GM18868 (cell line): ENCODE data around the gene TMEM253.
A peak's percentile ranks its signal among the peaks of the same experiment; 100 is the strongest.

Source experiments
- ATAC-seq: cut with Tn5 transposase; IDR thresholded peaks from one replicate; pipeline ENCODE4 v1.9.1; 2021; ENCODE audit warnings: mild to moderate bottlenecking, moderate library complexity; ENCODE audit not compliant: unreplicated experiment

The TMEM253 gene

DNA sequence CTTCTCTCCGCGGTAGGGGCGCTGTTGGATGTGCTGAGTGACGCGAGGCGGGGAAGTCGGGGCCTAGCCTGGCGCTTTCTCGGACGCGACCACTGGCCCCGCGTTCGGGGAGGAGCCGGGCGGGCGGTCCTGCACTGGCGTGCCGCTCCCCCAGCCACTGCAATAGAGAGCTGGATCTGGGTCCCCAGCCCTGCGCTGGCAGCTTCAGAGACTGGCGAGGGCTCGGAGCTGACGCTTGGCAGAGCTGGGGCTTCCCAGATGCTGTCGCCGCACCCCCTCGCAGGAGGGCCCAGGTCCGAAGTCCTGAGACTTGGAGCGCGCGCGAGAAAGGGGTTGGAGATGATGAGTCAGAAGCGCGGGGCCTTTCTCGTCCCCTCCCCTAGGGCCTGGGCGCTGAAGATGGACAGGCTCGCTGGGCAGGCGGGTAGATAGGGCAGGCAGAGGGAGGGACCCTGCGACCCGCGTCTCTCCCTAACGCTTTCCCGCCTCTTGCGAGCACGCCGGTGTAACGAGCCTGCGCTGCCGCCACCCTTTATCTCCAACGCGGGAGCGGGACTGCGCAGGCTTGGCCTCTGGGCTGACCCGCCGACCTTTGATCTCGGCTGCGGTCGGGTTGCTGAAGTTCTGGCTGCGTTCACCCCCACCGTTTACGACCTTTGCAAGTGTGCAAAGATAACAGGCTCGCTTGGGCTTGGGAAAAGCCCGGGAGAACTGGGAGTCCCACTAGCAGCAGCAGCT lies 3.0 kb downstream of the TMEM253 start:
- peak; percentile 88 for ATAC-seq

DNA sequence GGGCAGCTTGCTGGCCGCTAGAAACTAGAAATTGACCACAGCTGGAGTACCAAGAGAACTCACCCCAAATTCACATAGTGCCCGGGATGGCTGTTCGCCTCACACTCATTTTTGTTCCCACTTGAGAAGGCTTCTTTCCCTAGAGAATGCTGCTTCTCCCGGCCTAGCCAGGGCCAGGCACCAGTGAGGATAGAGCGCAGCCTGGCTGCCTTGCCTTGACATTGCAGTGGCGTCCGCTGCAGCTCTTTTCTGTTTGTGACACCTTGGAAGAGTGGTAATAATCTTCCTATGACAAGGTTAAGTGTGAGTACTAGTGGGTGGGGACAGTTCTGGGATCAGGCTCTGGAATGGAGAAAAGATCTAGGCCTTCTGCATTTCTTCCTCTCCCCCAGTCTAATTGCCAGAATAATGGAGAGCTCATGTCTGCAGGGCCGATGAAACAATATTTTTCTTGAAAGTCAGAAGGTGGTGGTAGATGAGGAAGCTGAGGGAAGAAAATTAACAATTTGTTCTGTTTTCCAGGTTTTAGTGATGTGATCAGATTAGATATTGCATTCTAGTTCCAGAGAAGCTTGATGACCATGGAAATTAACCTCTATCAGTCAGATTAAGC lies 3.7 kb downstream of the TMEM253 start:
- peak; percentile 38 for ATAC-seq

DNA sequence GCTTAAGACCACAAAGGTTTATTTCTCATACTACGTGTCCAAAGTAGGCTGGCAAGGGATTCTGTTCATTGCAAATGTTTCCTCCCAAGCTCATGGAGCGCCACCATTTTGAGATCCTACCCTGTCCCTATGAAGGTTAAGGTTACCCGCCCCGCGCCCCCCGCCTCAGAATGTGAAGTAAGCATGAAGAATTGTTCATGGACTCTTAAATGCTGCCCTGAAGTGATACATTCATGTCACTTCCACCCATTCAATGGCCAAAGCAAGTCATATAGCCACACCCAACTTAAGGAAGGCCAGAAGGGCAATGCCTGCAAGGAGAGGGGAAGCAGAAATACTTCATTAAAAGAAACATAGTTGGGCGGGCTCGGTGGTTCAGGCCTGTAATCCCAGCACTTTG lies 4.2 kb downstream of the TMEM253 start:
- ATAC-seq = no peak

GRCh38 chr14:21106176-21106497 lies 5.3 kb downstream of the TMEM253 start:
- ATAC-seq = no peak

- ATAC-seq = peak; percentile 14
These were observed 5.8 kb downstream of the TMEM253 start for GRCh38 chr14:21106498-21107282.

DNA sequence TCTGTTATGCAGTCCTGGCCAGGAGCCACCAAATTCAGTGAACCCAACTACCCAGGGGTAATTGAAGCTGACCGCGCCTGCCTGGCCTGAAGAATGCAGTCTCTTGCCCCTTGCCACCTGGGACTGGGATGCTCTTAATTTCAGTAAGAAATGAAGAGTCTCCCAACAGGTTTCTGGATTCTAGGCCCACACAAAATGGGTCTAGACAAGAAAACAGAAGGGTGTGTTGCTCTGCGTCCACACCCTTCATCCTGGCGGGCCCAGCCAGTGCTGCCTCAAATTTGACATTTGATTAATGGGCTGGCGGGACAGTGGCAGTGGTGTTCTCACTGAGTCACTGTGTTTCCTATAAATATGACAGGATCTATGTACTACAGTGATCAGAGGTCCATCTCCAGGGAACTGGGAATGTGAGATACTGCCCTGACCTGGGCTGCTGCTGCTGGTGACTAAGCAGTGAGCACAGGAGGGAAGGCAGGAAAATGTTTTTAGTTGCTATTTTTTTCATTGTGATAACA lies 6.5 kb downstream of the TMEM253 start:
- ATAC-seq = no peak

GRCh38 chr14:21108791-21109190 lies 7.9 kb downstream of the TMEM253 start:
- ATAC-seq = no peak

- ATAC-seq = peak; percentile 81
These were observed 8.7 kb downstream of the TMEM253 start for GRCh38 chr14:21109377-21110138.

DNA sequence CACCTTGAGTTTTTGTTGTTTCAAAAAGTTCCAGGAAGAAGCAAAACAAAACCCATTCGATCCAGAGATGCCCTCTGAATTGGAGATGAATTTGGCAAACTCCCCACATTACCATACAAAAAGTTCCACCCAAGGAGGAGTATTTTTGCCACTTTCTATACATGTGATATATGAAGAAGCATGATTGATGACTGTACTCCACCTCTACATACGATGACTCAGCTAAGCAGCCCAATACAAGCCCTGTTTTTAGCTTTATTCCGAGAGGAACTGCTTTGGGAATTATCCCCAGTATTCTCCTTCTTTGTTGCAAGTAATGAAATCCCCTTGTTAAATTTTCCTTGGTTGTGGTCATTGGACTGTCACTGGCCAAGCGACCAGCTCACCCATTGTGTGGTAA lies 11.4 kb downstream of the TMEM253 start:
- no peak for ATAC-seq

- no peak for ATAC-seq
These were observed 12.5 kb downstream of the TMEM253 start for GRCh38 chr14:21113369-21113768.

DNA sequence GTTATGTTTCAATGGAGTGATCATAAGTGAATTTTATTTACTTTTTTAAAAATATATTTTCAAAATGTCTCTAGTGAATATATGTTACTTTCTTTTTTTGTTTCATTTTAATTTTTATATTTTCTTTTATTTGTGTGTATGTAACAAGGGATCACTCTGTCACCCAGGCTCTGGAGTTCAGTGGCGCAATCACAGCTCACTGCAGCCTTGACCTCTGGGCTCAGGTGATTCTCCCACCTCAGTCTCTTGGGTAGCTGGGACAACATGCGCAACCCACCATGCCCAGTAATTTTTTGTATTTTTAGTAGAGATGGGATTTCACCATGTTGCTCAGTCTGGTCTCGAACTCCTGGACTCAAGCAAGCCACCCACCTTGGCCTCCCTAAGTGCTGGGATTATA lies 18.1 kb downstream of the TMEM253 start:
- no peak for ATAC-seq

- ATAC-seq = no peak
These were observed 19.8 kb downstream of the TMEM253 start for GRCh38 chr14:21120686-21121085.

GRCh38 chr14:21121122-21121521 lies 20.3 kb downstream of the TMEM253 start:
- no peak for ATAC-seq

GRCh38 chr14:21123429-21123828 lies 22.6 kb downstream of the TMEM253 start:
- ATAC-seq = no peak

DNA sequence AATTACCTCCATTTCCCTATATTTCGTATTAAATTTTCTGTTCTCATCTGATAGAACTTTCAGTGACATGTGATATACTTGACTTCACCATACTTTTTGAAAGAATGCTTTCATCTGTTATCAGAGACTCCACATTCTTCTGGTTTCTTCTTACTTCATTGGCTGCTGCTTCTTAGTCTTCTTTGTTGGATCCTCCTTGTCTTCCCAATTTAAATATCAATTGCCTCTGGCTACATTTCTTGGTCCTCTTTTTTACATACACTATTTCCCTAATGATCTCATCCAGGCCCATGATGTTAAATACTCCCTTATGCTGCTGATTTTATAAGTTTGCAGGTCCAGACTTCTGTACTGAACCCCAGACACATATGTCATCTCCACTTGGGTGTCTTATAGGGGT lies 33.0 kb downstream of the TMEM253 start:
- ATAC-seq = no peak

DNA sequence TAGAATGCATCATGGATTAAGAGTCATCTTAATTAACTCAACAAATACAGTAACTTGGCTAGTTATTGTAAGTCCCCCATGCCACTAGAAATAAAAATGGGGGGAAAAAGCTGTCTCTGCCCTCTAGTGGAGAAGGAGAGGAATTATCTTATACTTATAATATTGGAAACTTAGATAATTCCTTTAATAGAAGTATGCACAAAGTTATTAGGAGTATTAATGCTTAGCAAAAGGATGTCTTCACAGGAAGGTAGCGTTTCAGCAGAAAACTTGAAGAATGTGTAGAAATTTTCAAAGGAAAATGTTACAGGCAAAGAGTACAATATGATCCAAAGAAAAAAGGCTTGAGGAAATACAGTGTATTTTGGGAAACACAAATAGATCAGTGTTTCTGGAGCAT lies 35.2 kb downstream of the TMEM253 start:
- ATAC-seq = no peak

GRCh38 chr14:21142357-21142756 lies 41.5 kb downstream of the TMEM253 start:
- no peak for ATAC-seq

DNA sequence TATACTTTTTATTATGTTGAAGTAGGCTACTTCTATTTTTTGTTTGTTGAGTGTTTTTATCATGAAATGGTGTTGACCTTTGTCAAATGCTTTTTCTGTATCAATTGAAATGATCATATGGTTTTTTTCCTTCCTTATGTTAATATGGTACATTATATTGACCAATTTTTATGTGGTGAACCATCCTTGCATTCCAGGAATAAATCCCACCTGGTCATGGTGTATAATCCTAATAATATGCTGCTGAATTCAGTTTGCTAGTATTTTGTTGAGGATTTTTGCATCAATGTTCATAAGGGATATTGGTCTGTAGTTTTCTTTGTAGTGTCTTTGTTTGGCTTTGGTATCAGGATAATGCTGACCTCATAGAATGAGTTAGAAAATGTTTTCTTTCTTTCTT lies 44.6 kb downstream of the TMEM253 start:
- ATAC-seq = no peak

GRCh38 chr14:21149641-21150367 lies 48.9 kb downstream of the TMEM253 start:
- ATAC-seq = no peak
